Measurements from ENCODE around the gene NDUFB10. TPM values are rescaled to one million over a fixed set of nuclear protein-coding genes. Genes with fewer than 3 reads are reported as not detected.

NDUFB10 gene
- total and polyA plus RNA-seq, 10 of the 15 experiments (the other 5 are each of a cell fraction or from before 2014, with no cell fraction given): 52.2 to 319 (median 130) TPM

DNA sequence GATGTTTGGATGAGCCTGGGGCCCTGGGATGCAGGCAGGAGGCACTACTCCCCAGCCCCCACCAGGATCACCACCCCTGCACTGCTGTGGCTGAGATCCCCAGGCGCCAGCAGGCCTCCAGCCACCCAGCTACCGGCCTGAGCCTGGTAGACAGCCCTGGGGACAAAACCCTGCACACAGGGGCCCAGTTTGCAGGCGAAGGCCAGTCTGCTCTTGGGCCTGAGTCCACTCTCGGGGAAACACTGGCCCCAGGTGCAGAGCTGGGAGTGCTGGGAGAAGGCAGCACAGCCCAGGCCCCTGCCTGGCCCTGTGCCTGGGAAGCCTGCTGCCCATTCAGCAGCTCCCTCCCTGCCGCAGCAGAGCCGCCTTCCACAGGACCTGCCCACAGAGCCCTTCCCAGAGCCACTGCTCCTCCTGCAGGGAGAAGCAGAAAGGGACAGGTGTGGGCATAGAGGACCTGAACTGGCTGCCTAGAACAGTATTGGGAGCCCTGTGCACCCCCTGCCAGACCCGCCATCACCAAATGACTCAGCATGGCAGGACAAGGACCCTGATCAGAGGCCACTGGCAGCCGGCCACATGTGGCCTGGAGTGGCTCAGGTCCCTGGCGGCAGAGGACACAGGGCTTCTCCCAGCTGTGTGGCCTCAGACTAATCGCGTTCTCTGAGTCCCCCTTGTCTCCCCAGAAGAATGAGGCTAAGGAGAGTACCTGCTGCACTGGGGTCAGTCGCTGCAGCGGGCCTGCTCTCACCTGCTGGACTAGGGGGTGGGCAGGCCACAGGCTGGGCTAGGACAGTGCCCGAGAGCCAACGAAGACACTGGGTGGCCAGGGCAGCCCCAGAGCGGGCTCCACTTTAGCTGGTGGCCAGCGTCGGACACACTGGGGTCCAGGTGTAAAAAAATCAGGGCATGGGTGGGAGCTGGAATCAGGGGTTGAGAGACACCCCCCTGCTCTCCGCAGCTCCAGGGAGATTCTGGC, 27.0 kb upstream of the NDUFB10 start (continued):
- TF ChIP-seq, protein P1, sequence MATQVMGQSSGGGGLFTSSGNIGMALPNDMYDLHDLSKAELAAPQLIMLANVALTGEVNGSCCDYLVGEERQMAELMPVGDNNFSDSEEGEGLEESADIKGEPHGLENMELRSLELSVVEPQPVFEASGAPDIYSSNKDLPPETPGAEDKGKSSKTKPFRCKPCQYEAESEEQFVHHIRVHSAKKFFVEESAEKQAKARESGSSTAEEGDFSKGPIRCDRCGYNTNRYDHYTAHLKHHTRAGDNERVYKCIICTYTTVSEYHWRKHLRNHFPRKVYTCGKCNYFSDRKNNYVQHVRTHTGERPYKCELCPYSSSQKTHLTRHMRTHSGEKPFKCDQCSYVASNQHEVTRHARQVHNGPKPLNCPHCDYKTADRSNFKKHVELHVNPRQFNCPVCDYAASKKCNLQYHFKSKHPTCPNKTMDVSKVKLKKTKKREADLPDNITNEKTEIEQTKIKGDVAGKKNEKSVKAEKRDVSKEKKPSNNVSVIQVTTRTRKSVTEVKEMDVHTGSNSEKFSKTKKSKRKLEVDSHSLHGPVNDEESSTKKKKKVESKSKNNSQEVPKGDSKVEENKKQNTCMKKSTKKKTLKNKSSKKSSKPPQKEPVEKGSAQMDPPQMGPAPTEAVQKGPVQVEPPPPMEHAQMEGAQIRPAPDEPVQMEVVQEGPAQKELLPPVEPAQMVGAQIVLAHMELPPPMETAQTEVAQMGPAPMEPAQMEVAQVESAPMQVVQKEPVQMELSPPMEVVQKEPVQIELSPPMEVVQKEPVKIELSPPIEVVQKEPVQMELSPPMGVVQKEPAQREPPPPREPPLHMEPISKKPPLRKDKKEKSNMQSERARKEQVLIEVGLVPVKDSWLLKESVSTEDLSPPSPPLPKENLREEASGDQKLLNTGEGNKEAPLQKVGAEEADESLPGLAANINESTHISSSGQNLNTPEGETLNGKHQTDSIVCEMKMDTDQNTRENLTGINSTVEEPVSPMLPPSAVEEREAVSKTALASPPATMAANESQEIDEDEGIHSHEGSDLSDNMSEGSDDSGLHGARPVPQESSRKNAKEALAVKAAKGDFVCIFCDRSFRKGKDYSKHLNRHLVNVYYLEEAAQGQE (IDR thresholded peaks at IDR 0.05; ENCODE audit: low read depth, low read length): no peak
- TF ChIP-seq JUND (IDR thresholded peaks at IDR 0.05; ENCODE audit: low read depth, low read length) (no peak), SREBF2 (IDR thresholded peaks at IDR 0.05; ENCODE audit: low read length) (no peak), NR2F1 (conservative IDR thresholded peaks at IDR 0.05) (no peak), ZNF217 (IDR thresholded peaks at IDR 0.05) (no peak), DPF2 (IDR thresholded peaks at IDR 0.05) (no peak), EED (IDR thresholded peaks at IDR 0.05; ENCODE audit: low read depth) (no peak)
- TF ChIP-seq, protein P2, sequence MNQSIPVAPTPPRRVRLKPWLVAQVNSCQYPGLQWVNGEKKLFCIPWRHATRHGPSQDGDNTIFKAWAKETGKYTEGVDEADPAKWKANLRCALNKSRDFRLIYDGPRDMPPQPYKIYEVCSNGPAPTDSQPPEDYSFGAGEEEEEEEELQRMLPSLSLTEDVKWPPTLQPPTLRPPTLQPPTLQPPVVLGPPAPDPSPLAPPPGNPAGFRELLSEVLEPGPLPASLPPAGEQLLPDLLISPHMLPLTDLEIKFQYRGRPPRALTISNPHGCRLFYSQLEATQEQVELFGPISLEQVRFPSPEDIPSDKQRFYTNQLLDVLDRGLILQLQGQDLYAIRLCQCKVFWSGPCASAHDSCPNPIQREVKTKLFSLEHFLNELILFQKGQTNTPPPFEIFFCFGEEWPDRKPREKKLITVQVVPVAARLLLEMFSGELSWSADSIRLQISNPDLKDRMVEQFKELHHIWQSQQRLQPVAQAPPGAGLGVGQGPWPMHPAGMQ (IDR thresholded peaks at IDR 0.05; ENCODE audit: borderline replicate concordance): no peak

Data from GM12878 (cell line).